ENCODE results near the gene HADHA.

The HADHA gene

GRCh38 chr2:26245810-26246209 lies 1.4 kb upstream of the HADHA start:
- peak; percentile 47 for FAIRE-seq
- DNase-seq (ENCODE audit: insufficient read length, low spot score), result peak; percentile 21

GRCh38 chr2:26245231-26245732 lies 850 bp upstream of the HADHA start:
- FAIRE-seq (peak; percentile 42), DNase-seq (ENCODE audit: insufficient read length, low spot score) (no peak)

- DNase-seq (ENCODE audit: insufficient read length, low spot score) (no peak), FAIRE-seq (no peak)
These were observed 743 bp downstream of the HADHA start for GRCh38 chr2:26243470-26244308.

- no peak for DNase-seq (ENCODE audit: insufficient read length, low spot score)
- FAIRE-seq, result no peak
These were observed 2.5 kb downstream of the HADHA start for GRCh38 chr2:26241928-26242436.

GRCh38 chr2:26238311-26238958 lies 6.0 kb downstream of the HADHA start:
- FAIRE-seq, result no peak
- DNase-seq (ENCODE audit: insufficient read length, low spot score), result no peak

- DNase-seq (ENCODE audit: insufficient read length, low spot score) (no peak), FAIRE-seq (no peak)
These were observed 6.6 kb downstream of the HADHA start for GRCh38 chr2:26237868-26238267.

GRCh38 chr2:26235089-26235488 lies 9.3 kb downstream of the HADHA start:
- DNase-seq (ENCODE audit: insufficient read length, low spot score) (no peak), FAIRE-seq (no peak)

GRCh38 chr2:26230806-26231205 lies 13.6 kb downstream of the HADHA start:
- FAIRE-seq, result no peak
- no peak for DNase-seq (ENCODE audit: insufficient read length, low spot score)

- no peak for FAIRE-seq
- DNase-seq (ENCODE audit: insufficient read length, low spot score), result no peak
These were observed 14.8 kb downstream of the HADHA start for GRCh38 chr2:26229595-26229994.

- DNase-seq (ENCODE audit: insufficient read length, low spot score) (no peak), FAIRE-seq (no peak)
These were observed 20.3 kb downstream of the HADHA start for GRCh38 chr2:26224095-26224494.

GRCh38 chr2:26223018-26223417 lies 21.4 kb downstream of the HADHA start:
- FAIRE-seq, result no peak
- DNase-seq (ENCODE audit: insufficient read length, low spot score), result no peak

- FAIRE-seq, result no peak
- DNase-seq (ENCODE audit: insufficient read length, low spot score), result no peak
These were observed 26.7 kb downstream of the HADHA start for GRCh38 chr2:26217720-26218119.

GRCh38 chr2:26216587-26216986 lies 27.8 kb downstream of the HADHA start:
- FAIRE-seq (no peak), DNase-seq (ENCODE audit: insufficient read length, low spot score) (no peak)

- no peak for FAIRE-seq
- DNase-seq (ENCODE audit: insufficient read length, low spot score), result no peak
These were observed 28.6 kb downstream of the HADHA start for GRCh38 chr2:26215833-26216232.

GRCh38 chr2:26214759-26215158 lies 29.7 kb downstream of the HADHA start:
- no peak for FAIRE-seq
- no peak for DNase-seq (ENCODE audit: insufficient read length, low spot score)

- no peak for DNase-seq (ENCODE audit: insufficient read length, low spot score)
- no peak for FAIRE-seq
These were observed 32.4 kb downstream of the HADHA start for GRCh38 chr2:26212011-26212410.

- DNase-seq (ENCODE audit: insufficient read length, low spot score) (no peak), FAIRE-seq (no peak)
These were observed 40.5 kb downstream of the HADHA start for GRCh38 chr2:26203906-26204305.

GRCh38 chr2:26202981-26203490 lies 41.4 kb downstream of the HADHA start:
- FAIRE-seq (no peak), DNase-seq (ENCODE audit: insufficient read length, low spot score) (no peak)

- no peak for DNase-seq (ENCODE audit: insufficient read length, low spot score)
- FAIRE-seq, result no peak
These were observed 46.9 kb downstream of the HADHA start for GRCh38 chr2:26197516-26197915.

GRCh38 chr2:26196683-26197418 lies 47.6 kb downstream of the HADHA start:
- DNase-seq (ENCODE audit: insufficient read length, low spot score) (no peak), FAIRE-seq (peak; percentile 68)

Data from GM19239 (cell line).